Spleen (tissue), 7 donors: ENCODE measurements around the gene PCYT2.

Experiments used
- CTCF ChIP-seq, 11 experiments: fragments of 200-600 bp in 7 of 11; fragments of 450-650 bp in 4 of 11; sonication (generic) in 4 of 11; IDR thresholded peaks in 8 of 11; conservative IDR thresholded peaks in 3 of 11; 1 replicate in 7 of 11; 2 replicates in 4 of 11; pipeline versions ENCODE4 v1.4.0 to v1.8.0; 2016 to 2021; ENCODE audit warnings: antibody characterized with exemption in 11 of 11, inconsistent platforms in 4 of 11, mild to moderate bottlenecking in 1 of 11
- POLR2A ChIP-seq, 3 donors: fragments of 450-650 bp; IDR thresholded peaks; one replicate each; pipeline ENCODE4 v1.5.1; 2017; ENCODE audit warnings: antibody characterized with exemption in 3 of 3, mild to moderate bottlenecking in 1 of 3
- donor health status: DM: no; HTN: no; CAD: no; lungs with moderate emphysema.
- donor health status: DM: no; HTN: no; CAD: no.
- donor health status: DM: no; HTN: no; CAD: no.

- TF ChIP-seq POLR2A (IDR thresholded peaks at IDR 0.05): no peak
- TF ChIP-seq CTCF (IDR thresholded peaks at IDR 0.05 in 8 of 11, conservative IDR thresholded peaks at IDR 0.05 in 3 of 11): no peak
Observed at GRCh38 chr17:81931189-81931556, 20.0 kb upstream of the PCYT2 start.
